Mesenchymal stem cell (in vitro differentiated cells and primary cell): ENCODE results near the gene MIF.
A peak's percentile ranks its signal among the peaks of the same experiment; 100 is the strongest.

ENCODE experiments used
- DNase-seq: peaks from one replicate; pipeline ENCODE4 v3.0.0-alpha.2; 2013
- H2AFZ ChIP-seq: one replicate; pipeline ENCODE4 v1.6.1; 2013; ENCODE audit warnings: low read depth, mild to moderate bottlenecking, control low read depth, inconsistent platforms, low read length, moderate library complexity
- H2AK5ac ChIP-seq: 2 replicates; pipeline ENCODE4 v1.6.1; 2013; ENCODE audit warnings: low read length, moderate library complexity, mild to moderate bottlenecking, inconsistent platforms; ENCODE audit not compliant: severe bottlenecking
- H2BK120ac ChIP-seq: one replicate; pipeline ENCODE4 v1.6.1; 2013; ENCODE audit warnings: low read depth, mild to moderate bottlenecking, inconsistent platforms, low read length, moderate library complexity
- H2BK12ac ChIP-seq, 2 experiments: one replicate each; pipeline ENCODE4 v1.6.1; 2013; ENCODE audit warnings: inconsistent platforms in 2 of 2, low read length in 2 of 2, mild to moderate bottlenecking in 2 of 2, moderate library complexity in 2 of 2, control low read depth in 1 of 2
- H2BK15ac ChIP-seq: one replicate; pipeline ENCODE4 v1.6.1; 2013; ENCODE audit warnings: mild to moderate bottlenecking, low read depth, inconsistent platforms; ENCODE audit not compliant: poor library complexity, severe bottlenecking
- H2BK5ac ChIP-seq: 2 replicates; pipeline ENCODE4 v1.6.1; 2013; ENCODE audit warnings: low read depth, mild to moderate bottlenecking, low read length, control low read depth, inconsistent platforms; ENCODE audit not compliant: poor library complexity, severe bottlenecking
- H3K14ac ChIP-seq, 2 experiments: one replicate each; pipeline ENCODE4 v1.6.1; 2013; ENCODE audit warnings: inconsistent platforms in 2 of 2, low read length in 2 of 2, control low read depth in 1 of 2, mild to moderate bottlenecking in 1 of 2, moderate library complexity in 1 of 2
- H3K18ac ChIP-seq, 2 experiments: one replicate each; pipeline ENCODE4 v1.6.1; 2013; ENCODE audit warnings: inconsistent platforms in 2 of 2, low read length in 2 of 2, control low read depth in 1 of 2, low read depth in 1 of 2, mild to moderate bottlenecking in 1 of 2
- H3K23ac ChIP-seq, 2 experiments: one replicate each; pipeline ENCODE4 v1.6.1; 2013; ENCODE audit warnings: inconsistent platforms in 2 of 2, low read length in 2 of 2, mild to moderate bottlenecking in 2 of 2, moderate library complexity in 2 of 2, control low read depth in 1 of 2
- H3K27ac ChIP-seq: 2 replicates; pipeline ENCODE4 v1.5.1; 2013; ENCODE audit warnings: mild to moderate bottlenecking, moderate library complexity, low read length, control low read depth, inconsistent platforms; ENCODE audit not compliant: poor library complexity, severe bottlenecking
- H3K27me3 ChIP-seq, 2 experiments: 2 replicates each; pipeline versions ENCODE4 v1.6.1 to v1.7.0; 2013; ENCODE audit warnings: low read length in 2 of 2, mild to moderate bottlenecking in 2 of 2, moderate library complexity in 2 of 2, control low read depth in 1 of 2, inconsistent platforms in 1 of 2; ENCODE audit not compliant: control insufficient read depth in 1 of 2, insufficient read depth in 1 of 2
- H3K36me3 ChIP-seq, 2 experiments: 2 replicates each; pipeline versions ENCODE4 v1.6.1 to v1.7.0; 2013; ENCODE audit warnings: low read length in 2 of 2, control low read depth in 1 of 2, inconsistent platforms in 1 of 2, low read depth in 1 of 2, mild to moderate bottlenecking in 1 of 2; ENCODE audit not compliant: insufficient read depth in 2 of 2, control insufficient read depth in 1 of 2
- H3K4ac ChIP-seq, 2 experiments: one replicate each; pipeline ENCODE4 v1.6.1; 2013; ENCODE audit warnings: inconsistent platforms in 2 of 2, low read length in 2 of 2, mild to moderate bottlenecking in 2 of 2, moderate library complexity in 2 of 2, control low read depth in 1 of 2, low read depth in 1 of 2
- H3K4me1 ChIP-seq: 2 replicates; pipeline ENCODE4 v1.6.1; 2013; ENCODE audit warnings: low read depth, low read length, control low read depth; ENCODE audit not compliant: control insufficient read depth, insufficient read depth
- H3K4me2 ChIP-seq: 2 replicates; pipeline ENCODE4 v1.6.1; 2013; ENCODE audit warnings: low read length, mild to moderate bottlenecking, inconsistent platforms; ENCODE audit not compliant: poor library complexity, severe bottlenecking
- H3K4me3 ChIP-seq, 2 experiments: 2 replicates each; pipeline versions ENCODE4 v1.5.1 to v1.7.0; 2013; ENCODE audit warnings: low read length in 2 of 2, mild to moderate bottlenecking in 2 of 2, control low read depth in 1 of 2, low read depth in 1 of 2; ENCODE audit not compliant: insufficient read depth in 1 of 2
- H3K79me1 ChIP-seq: replicated peaks from 2 replicates; pipeline ENCODE4 v1.6.1; 2013; ENCODE audit warnings: mild to moderate bottlenecking, control low read depth, low read length, inconsistent platforms; ENCODE audit not compliant: poor library complexity, severe bottlenecking
- H3K9ac ChIP-seq: 2 replicates; pipeline ENCODE4 v1.7.0; 2013; ENCODE audit warnings: mild to moderate bottlenecking, low read length, moderate library complexity
- H3K9me3 ChIP-seq: 2 replicates; pipeline ENCODE4 v1.7.0; 2013; ENCODE audit warnings: mild to moderate bottlenecking, low read length; ENCODE audit not compliant: control insufficient read depth
- H4K8ac ChIP-seq: one replicate; pipeline ENCODE4 v1.6.1; 2013; ENCODE audit warnings: inconsistent platforms, mild to moderate bottlenecking, low read length, moderate library complexity
- H4K91ac ChIP-seq: one replicate; pipeline ENCODE4 v1.6.1; 2013; ENCODE audit warnings: mild to moderate bottlenecking, low read length, inconsistent platforms
- WGBS: methylation state at CpG from one replicate; pipeline ENCODE4 v1.1.7; 2013; ENCODE audit warnings: mixed read lengths; 5-methylcytosine and 5-hydroxymethylcytosine counted together

Gene MIF

GRCh38 chr22:23849009-23850006 is 44.9 kb upstream of the MIF start:
- H3K4ac ChIP-seq: peak overlapping the region; percentile 76 to 86
- H3K4me3 ChIP-seq: peak overlapping the region in 1 of 2 experiments; percentile 47
- peak overlapping the region; percentile 22 for H4K91ac ChIP-seq
- H2AFZ ChIP-seq: peak overlapping the region; percentile 72
- H4K8ac ChIP-seq: peak overlapping the region; percentile 91
- peak overlapping the region; percentile 26 for H3K9ac ChIP-seq
- H3K27ac ChIP-seq: no peak overlapping the region
- H3K4me2 ChIP-seq: peak overlapping the region; percentile 36
- peak overlapping the region in 1 of 2 experiments; percentile 79 for H3K14ac ChIP-seq
- no peak overlapping the region for H2BK5ac ChIP-seq
- H3K27me3 ChIP-seq: peaks cover 0 to 16% of the 10 kb centered on the region in 2 experiments
- 27% methylated on average over 57 of the region's 62 CpGs for WGBS
- peaks cover 50% of the 10 kb centered on the region for H3K4me1 ChIP-seq
- peak overlapping the region in 1 of 2 experiments; percentile 95 for H2BK12ac ChIP-seq
- no peaks in the 10 kb centered on the region for H3K9me3 ChIP-seq
- no peaks in the 10 kb centered on the region for H3K36me3 ChIP-seq
- peak overlapping the region; percentile 5 for H2AK5ac ChIP-seq
- no peak overlapping the region for H2BK120ac ChIP-seq
- no peaks in the 10 kb centered on the region for H3K79me1 ChIP-seq
- H2BK15ac ChIP-seq: peak overlapping the region; percentile 39
- peak overlapping the region; percentile 6 to 80 for H3K18ac ChIP-seq
- H3K23ac ChIP-seq: no peak overlapping the region
- DNase-seq: peak; percentile 83

GRCh38 chr22:23850136-23850611 is 44.0 kb upstream of the MIF start:
- H2AFZ ChIP-seq: no peak overlapping the region
- no peak overlapping the region for H2BK15ac ChIP-seq
- H3K79me1 ChIP-seq: no peaks in the 10 kb centered on the region
- no peak overlapping the region for H3K9ac ChIP-seq
- no peak overlapping the region for H3K27ac ChIP-seq
- H3K27me3 ChIP-seq: peaks cover 0 to 16% of the 10 kb centered on the region in 2 experiments
- no peak overlapping the region for H3K18ac ChIP-seq
- H3K14ac ChIP-seq: no peak overlapping the region
- H2BK5ac ChIP-seq: no peak overlapping the region
- H3K23ac ChIP-seq: no peak overlapping the region
- H2BK12ac ChIP-seq: no peak overlapping the region
- H3K36me3 ChIP-seq: no peaks in the 10 kb centered on the region
- no peak for DNase-seq
- H2AK5ac ChIP-seq: no peak overlapping the region
- H3K4me3 ChIP-seq: no peak overlapping the region
- H3K4me2 ChIP-seq: no peak overlapping the region
- no peaks in the 10 kb centered on the region for H3K9me3 ChIP-seq
- WGBS: 94% methylated on average over 15 of the region's 16 CpGs
- H4K8ac ChIP-seq: no peak overlapping the region
- no peak overlapping the region for H2BK120ac ChIP-seq
- H3K4me1 ChIP-seq: peaks cover 41% of the 10 kb centered on the region
- no peak overlapping the region for H3K4ac ChIP-seq
- H4K91ac ChIP-seq: no peak overlapping the region

GRCh38 chr22:23856721-23857605 is 37.2 kb upstream of the MIF start:
- H3K14ac ChIP-seq: peak overlapping the region in 1 of 2 experiments; percentile 73
- no peak overlapping the region for H3K23ac ChIP-seq
- peak overlapping the region; percentile 76 for H2AFZ ChIP-seq
- peak overlapping the region; percentile 16 for H4K8ac ChIP-seq
- peak overlapping the region; percentile 3 to 25 for H3K4ac ChIP-seq
- no peaks in the 10 kb centered on the region for H3K27me3 ChIP-seq
- H3K79me1 ChIP-seq: peaks cover 8% of the 10 kb centered on the region
- peak; percentile 88 for DNase-seq
- peak overlapping the region in 1 of 2 experiments; percentile 31 for H2BK12ac ChIP-seq
- H2BK120ac ChIP-seq: peak overlapping the region; percentile 78
- peak overlapping the region; percentile 88 for H3K9ac ChIP-seq
- H3K4me3 ChIP-seq: peak overlapping the region; percentile 57 to 96
- H4K91ac ChIP-seq: peak overlapping the region; percentile 87
- no peak overlapping the region for H2AK5ac ChIP-seq
- H2BK15ac ChIP-seq: no peak overlapping the region
- H3K9me3 ChIP-seq: no peaks in the 10 kb centered on the region
- peak overlapping the region; percentile 87 for H3K4me2 ChIP-seq
- H3K27ac ChIP-seq: peak overlapping the region; percentile 70
- WGBS: 4% methylated on average over 49 of the region's 58 CpGs
- H2BK5ac ChIP-seq: peak overlapping the region; percentile 71
- peak overlapping the region; percentile 1 to 86 for H3K18ac ChIP-seq
- peaks cover 8% of the 10 kb centered on the region for H3K4me1 ChIP-seq
- H3K36me3 ChIP-seq: peaks cover 0 to 5% of the 10 kb centered on the region in 2 experiments
